NCI-H1048 (cell line): ENCODE results near the gene TNFSF9.
"Not testable (repeated sequence)": the region's sequence is repeated elsewhere in the genome, so short reads cannot be mapped to it uniquely, and the experiment has no call there.

Experiments used
- DNase-seq: peaks from one replicate; lab custom pipeline; 2025; lab: John Stamatoyannopoulos, UW

Gene TNFSF9

DNA sequence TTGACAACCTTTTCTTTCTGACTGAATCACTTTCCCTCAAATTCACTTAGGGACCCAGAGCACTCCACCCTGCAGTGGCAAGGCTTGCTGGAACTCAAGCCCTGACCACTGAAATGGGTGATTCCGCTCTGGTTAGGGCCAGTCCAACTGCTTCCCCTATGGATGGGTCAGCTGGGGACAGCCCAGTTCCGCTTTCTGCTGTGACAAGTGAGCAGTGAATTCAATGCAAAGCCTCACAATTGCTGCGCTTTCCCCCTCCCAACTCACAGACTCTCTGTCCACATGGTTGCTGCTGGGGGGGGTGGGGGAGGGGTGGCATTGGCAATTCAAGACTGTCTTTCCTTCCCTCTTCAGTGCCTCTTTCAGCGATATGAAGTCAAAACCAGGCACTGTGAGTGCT lies 41.4 kb downstream of the TNFSF9 start:
- no peak for DNase-seq

DNA sequence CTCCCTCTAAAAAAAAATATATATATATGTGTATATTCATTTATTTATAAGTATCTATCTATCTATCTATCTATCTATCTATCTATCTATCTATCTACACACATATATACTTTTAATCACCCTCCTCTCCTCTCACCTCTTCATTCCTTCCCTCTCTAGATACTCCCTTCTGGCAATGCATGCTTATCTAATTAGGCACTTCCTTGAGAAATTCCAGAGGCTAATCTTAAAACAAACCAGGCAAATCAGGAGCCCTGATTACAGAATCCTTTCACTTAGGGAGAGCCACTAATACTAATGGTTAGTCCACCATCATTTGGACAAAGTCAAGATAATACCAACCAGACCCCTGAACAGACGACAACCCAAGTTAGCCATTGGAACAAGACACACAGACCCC lies 42.5 kb downstream of the TNFSF9 start:
- DNase-seq = no peak

DNA sequence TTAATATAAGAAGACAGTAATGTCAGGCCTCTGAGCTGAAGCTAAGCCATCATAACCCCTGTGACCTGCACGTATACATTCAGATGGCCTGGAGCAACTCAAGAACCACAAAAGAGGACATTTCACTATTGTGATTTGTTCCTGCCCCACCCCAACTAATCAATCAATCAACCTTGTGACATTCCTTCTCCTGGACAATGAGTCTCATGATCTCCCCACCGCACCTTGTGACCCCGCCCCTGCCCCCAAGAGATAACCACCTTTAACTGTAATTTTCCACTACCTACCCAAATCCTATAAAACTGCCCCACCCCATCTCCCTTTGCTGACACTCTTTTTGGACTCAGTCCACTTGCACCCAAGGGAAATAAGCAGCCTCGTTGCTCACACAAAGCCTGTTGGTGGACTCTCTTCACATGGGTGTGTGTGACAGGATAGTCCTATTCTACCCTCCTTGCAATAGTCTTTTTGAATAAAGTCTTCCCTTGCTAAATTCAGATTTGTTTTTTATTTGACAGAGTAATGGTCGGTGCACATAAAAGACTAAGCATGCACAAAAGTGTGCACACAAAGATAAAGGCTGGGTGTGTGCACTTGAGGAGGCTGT lies 46.1 kb downstream of the TNFSF9 start:
- DNase-seq = no peak

DNA sequence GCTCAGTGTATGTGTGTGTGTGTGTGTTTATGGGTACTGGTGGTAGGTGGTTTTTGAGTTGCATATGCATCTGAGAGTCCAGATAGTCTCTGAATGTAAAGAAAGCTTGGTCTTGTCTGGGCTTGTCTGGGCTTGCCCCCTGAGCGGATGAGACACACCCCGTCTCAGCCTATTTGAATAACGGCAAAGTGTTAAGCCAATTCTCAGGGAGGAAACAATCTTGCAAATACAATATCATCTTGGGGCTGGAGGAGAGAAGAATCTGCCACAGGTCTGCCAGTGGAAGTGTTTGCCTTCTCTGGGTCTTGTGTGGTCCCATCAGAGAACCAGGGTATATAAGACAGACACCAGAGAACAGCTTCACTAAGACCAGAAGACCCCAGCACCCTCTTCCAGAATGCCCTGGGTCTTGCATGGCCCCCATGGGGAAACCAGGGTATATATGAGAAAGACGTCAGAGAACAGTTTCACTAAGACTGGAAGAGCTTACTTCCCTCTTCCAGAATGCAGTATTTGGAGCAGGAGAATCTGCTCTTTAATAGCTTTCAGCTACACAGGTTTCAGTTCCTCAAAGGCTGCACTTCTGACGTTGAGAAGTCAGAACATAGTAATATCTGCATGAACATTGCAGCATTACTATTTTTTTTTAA lies 46.8 kb downstream of the TNFSF9 start:
- DNase-seq = no peak

DNA sequence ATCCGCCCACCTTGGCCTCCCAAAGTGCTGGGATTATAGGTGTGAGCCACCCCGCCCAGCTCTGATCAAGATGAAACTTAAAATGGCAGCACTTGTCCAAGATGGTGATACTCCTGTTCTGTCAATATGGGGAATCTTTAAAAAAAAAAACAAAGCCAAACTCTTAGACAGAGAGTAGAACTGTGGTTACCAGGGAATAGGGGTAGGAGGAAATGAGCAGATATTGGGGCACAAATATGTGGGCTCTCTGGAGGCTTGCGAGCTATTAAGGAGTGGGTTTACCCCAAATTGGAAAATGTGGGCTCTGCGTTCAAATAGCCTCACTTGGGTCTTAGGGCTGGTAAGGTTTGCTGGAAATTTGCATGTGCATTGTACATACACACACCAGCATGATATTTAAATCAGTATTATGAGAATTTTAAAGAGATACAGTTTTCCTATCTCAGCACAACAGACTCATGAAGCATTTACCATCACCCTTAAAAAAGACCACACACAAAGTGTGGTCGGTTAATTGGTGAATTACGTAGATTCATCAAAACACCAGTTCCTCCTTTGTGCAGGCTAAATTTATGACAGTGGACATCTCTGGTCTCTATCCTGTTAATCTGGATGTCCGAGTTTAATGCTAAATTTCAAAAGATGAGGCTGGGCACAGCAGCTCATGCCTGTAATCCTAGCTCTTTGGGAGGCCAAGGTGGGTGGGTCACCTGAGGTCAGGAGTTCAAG lies 48.8 kb downstream of the TNFSF9 start:
- DNase-seq = no peak

DNA sequence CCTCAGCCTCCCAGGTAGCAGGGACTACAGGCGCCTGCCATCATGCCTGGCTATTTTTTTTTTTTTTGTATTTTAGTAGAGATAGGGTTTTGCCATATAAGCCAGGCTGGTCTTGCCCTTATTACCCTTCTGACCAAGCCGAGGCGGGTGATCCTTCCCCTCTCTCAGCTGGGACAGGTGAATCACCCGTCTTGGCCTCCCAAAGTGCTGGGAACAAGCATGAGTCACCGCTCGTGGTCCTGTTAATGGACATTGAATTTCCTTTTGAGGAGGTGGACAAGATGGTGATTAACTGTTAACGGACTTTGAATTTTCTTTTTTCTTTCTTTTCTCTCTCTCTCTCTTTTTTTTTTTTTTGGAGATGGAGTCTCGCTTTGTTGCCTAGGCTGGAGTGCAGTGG lies 49.5 kb downstream of the TNFSF9 start:
- no peak for DNase-seq

DNA sequence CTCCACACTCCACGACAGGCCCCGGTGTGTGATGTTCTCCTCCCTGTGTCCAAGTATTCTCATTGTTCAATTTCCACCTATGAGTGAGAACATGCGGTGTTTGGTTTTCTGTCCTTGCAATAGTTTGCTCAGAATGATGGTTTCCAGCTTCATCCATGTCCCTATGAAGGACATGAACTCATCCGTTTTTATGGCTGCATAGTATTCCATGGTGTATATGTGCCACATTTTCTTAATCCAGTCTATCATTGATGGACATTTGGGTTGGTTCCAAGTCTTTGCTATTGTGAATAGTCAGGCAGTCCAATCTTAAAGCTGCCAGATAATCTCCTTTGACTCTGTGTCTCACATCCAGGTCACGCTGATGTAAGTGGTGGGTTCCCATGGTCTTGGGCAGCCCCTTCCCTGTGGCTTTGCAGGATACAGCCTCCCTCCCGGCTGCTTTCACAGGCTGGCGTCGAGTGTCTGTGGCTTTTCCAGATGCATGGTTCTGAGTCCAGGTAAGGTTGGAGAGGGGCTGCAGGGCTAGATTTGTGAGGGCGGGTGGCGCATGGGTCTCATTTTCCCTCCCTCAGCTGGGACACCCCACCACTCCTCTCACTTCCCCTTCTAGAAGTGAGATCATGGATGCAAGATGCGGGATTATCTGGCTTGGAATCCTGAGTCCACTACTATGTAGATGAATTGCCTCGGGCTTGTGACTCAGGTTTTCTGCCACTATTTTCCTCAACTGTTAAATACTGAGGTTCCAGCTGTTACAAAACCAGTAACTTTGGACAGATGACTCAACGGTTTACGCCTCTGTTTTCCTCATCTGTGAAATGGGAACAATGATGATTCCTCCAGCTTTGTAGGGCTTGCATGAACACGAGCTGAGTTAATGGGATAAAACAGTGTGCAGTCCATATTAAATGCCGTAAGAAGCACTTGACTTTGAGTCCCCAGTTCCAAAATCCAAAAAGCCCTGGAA lies 52.0 kb downstream of the TNFSF9 start:
- not testable (repeated sequence) for DNase-seq
